GM12891 (cell line): Measurements from ENCODE around the gene AATK.

ENCODE experiments used
- DNase-seq: peaks from one replicate; pipeline ENCODE4 v3.0.0; 2011; ENCODE audit warnings: low spot score; ENCODE audit not compliant: insufficient read length
- FAIRE-seq: peaks from 2 replicates; lab custom pipeline; 2011; peaks lifted over from hg19 to GRCh38; lab: Jason Lieb, UNC
- PAX5 ChIP-seq: IDR thresholded peaks from 2 replicates; pipeline ENCODE4 v1.6.1; 2011; ENCODE audit warnings: low read length, moderate library complexity, mild to moderate bottlenecking; ENCODE audit not compliant: insufficient read depth, severe bottlenecking
- POLR2A ChIP-seq: IDR thresholded peaks from 2 replicates; pipeline ENCODE4 v1.6.1; 2011; ENCODE audit warnings: low read depth, low read length, control low read depth
- POLR2AphosphoS5 ChIP-seq: IDR thresholded peaks from 2 replicates; pipeline ENCODE4 v1.6.1; 2011; ENCODE audit warnings: low read depth, low read length, control low read depth
- POU2F2 ChIP-seq: IDR thresholded peaks from 2 replicates; pipeline ENCODE4 v1.6.1; 2011; ENCODE audit warnings: low read depth, mild to moderate bottlenecking, control low read depth, low read length, moderate library complexity
- SPI1 ChIP-seq: IDR thresholded peaks from 2 replicates; pipeline ENCODE4 v1.6.1; 2011; ENCODE audit warnings: low read depth, low read length, control low read depth
- TAF1 ChIP-seq: IDR thresholded peaks from 2 replicates; pipeline ENCODE4 v1.6.1; 2011; ENCODE audit warnings: low read depth, low read length, control low read depth

AATK gene

GRCh38 chr17:81191116-81191515 lies 25.1 kb upstream of the AATK start:
- no peak for DNase-seq
- no peak for TF ChIP-seq POLR2AphosphoS5
- no peak for TF ChIP-seq TAF1
- TF ChIP-seq SPI1, result no peak
- no peak for TF ChIP-seq POU2F2
- TF ChIP-seq PAX5, result no peak
- TF ChIP-seq POLR2A, result no peak
- no peak for FAIRE-seq

GRCh38 chr17:81190591-81190990 lies 24.6 kb upstream of the AATK start:
- DNase-seq (no peak), FAIRE-seq (no peak)
- no peak for TF ChIP-seq POU2F2
- TF ChIP-seq PAX5, result no peak
- no peak for TF ChIP-seq POLR2A
- no peak for TF ChIP-seq TAF1
- TF ChIP-seq SPI1, result no peak
- no peak for TF ChIP-seq POLR2AphosphoS5

GRCh38 chr17:81189670-81190530 lies 23.9 kb upstream of the AATK start:
- TF ChIP-seq POU2F2 (no peak), SPI1 (no peak), TAF1 (no peak), PAX5 (no peak), POLR2AphosphoS5 (no peak), POLR2A (no peak)
- DNase-seq (no peak), FAIRE-seq (no peak)

- TF ChIP-seq PAX5 (no peak), TAF1 (no peak), POU2F2 (no peak), POLR2AphosphoS5 (no peak), POLR2A (no peak), SPI1 (no peak)
- FAIRE-seq (no peak), DNase-seq (no peak)
These were observed 23.0 kb upstream of the AATK start for GRCh38 chr17:81189016-81189415.

- no peak for DNase-seq
- TF ChIP-seq TAF1, result no peak
- TF ChIP-seq POLR2A, result no peak
- TF ChIP-seq POLR2AphosphoS5, result no peak
- TF ChIP-seq POU2F2, result no peak
- TF ChIP-seq PAX5, result no peak
- no peak for TF ChIP-seq SPI1
- FAIRE-seq, result no peak
These were observed 22.4 kb upstream of the AATK start for GRCh38 chr17:81188491-81188840.

GRCh38 chr17:81187586-81188490 lies 21.8 kb upstream of the AATK start:
- no peak for TF ChIP-seq TAF1
- no peak for TF ChIP-seq SPI1
- no peak for TF ChIP-seq PAX5
- TF ChIP-seq POU2F2, result no peak
- TF ChIP-seq POLR2AphosphoS5, result no peak
- TF ChIP-seq POLR2A, result no peak
- DNase-seq (no peak), FAIRE-seq (no peak)

GRCh38 chr17:81187120-81187519 lies 21.1 kb upstream of the AATK start:
- FAIRE-seq, result no peak
- no peak for DNase-seq
- TF ChIP-seq POU2F2, result no peak
- no peak for TF ChIP-seq TAF1
- TF ChIP-seq PAX5, result no peak
- no peak for TF ChIP-seq POLR2A
- no peak for TF ChIP-seq SPI1
- no peak for TF ChIP-seq POLR2AphosphoS5

- TF ChIP-seq PAX5 (no peak), POU2F2 (no peak), POLR2A (no peak), POLR2AphosphoS5 (no peak), TAF1 (no peak), SPI1 (no peak)
- DNase-seq, result no peak
- no peak for FAIRE-seq
These were observed 20.2 kb upstream of the AATK start for GRCh38 chr17:81186203-81186602.

- FAIRE-seq (no peak), DNase-seq (no peak)
- TF ChIP-seq TAF1 (no peak), POLR2AphosphoS5 (no peak), POU2F2 (no peak), SPI1 (no peak), PAX5 (no peak), POLR2A (no peak)
These were observed 18.5 kb upstream of the AATK start for GRCh38 chr17:81184555-81184954.
